Transverse colon (tissue), 4 donors: ENCODE data around the gene GPLD1. TPM values are rescaled to one million over a fixed set of nuclear protein-coding genes. Genes with fewer than 3 reads are reported as not detected.
"Not testable (repeated sequence)": the region's sequence is repeated elsewhere in the genome, so short reads cannot be mapped to it uniquely, and the experiment has no call there.

ENCODE experiments used
- DNase-seq: peaks from one replicate; pipeline ENCODE4 v3.0.0-alpha.2; 2019
- H3K27ac ChIP-seq, 4 donors: fragments of 200-600 bp; sonication (generic); 2 replicates each; pipeline ENCODE4 v1.5.1; 2016 to 2018; ENCODE audit warnings: inconsistent platforms in 4 of 4
- H3K27me3 ChIP-seq: fragments of 200-600 bp; sonication (generic); 2 replicates; pipeline ENCODE4 v1.5.1; 2017; ENCODE audit warnings: inconsistent platforms
- H3K36me3 ChIP-seq, 4 donors: fragments of 200-600 bp; sonication (generic); 2 replicates each; pipeline ENCODE4 v1.5.1; 2017 to 2019; ENCODE audit warnings: inconsistent platforms in 4 of 4
- H3K4me1 ChIP-seq, 4 donors: fragments of 200-600 bp; sonication (generic); 2 replicates each; pipeline ENCODE4 v1.5.1; 2017 to 2020; ENCODE audit warnings: inconsistent platforms in 4 of 4
- H3K4me3 ChIP-seq, 4 donors: fragments of 200-600 bp; sonication (generic); 1 replicate in 1 of 4; 2 replicates in 3 of 4; pipeline versions ENCODE4 v1.5.1 to v1.6.1; 2017 to 2019; ENCODE audit warnings: inconsistent platforms in 4 of 4
- H3K9me3 ChIP-seq, 2 donors: fragments of 200-600 bp; sonication (generic); 2 replicates each; pipeline ENCODE4 v1.5.1; 2017 to 2019; ENCODE audit warnings: inconsistent platforms in 2 of 2
- CTCF ChIP-seq, 5 experiments: fragments of 200-600 bp in 3 of 5; fragments of 450-650 bp in 2 of 5; sonication (generic) in 3 of 5; IDR thresholded peaks; 1 replicate in 2 of 5; 2 replicates in 3 of 5; pipeline ENCODE4 v1.5.1; 2016 to 2017; ENCODE audit warnings: antibody characterized with exemption in 5 of 5, inconsistent platforms in 3 of 5, mild to moderate bottlenecking in 2 of 5, moderate library complexity in 1 of 5
- EP300 ChIP-seq: sonication (generic); formaldehyde crosslinking; IDR thresholded peaks from one replicate; pipeline ENCODE4 v1.6.1; 2017; ENCODE audit warnings: antibody characterized with exemption, low read depth
- POLR2A ChIP-seq: fragments of 450-650 bp; IDR thresholded peaks from one replicate; pipeline ENCODE4 v1.6.1; 2016; ENCODE audit warnings: antibody characterized with exemption, mild to moderate bottlenecking, moderate library complexity
- POLR2AphosphoS5 ChIP-seq, 3 donors: sonication (generic); formaldehyde crosslinking; IDR thresholded peaks; one replicate each; pipeline ENCODE4 v1.6.1; 2016; ENCODE audit warnings: antibody characterized with exemption in 3 of 3
- WGBS, 2 donors: methylation state at CpG; one replicate each; pipeline ENCODE4 v1.1.5; 2018; ENCODE audit warnings: low coverage in 1 of 2; 5-methylcytosine and 5-hydroxymethylcytosine counted together
- in situ Hi-C, 4 donors: fragments of 200-750 bp; cut with MboI; loops; one replicate each; pipeline versions ENCODE4 v1.15.0 to v1.15.1; 2017; ENCODE audit warnings: low sequenced_read_pairs in 3 of 4, low pct_ligation_motif_present in 1 of 4, low pct_unique_long_range_greater_than_20kb in 1 of 4
- intact Hi-C: fragments of 100-400 bp; cut with DNase I; formaldehyde crosslinking; loops from one replicate; pipeline ENCODE4 v1.15.1; 2023; ENCODE audit warnings: low total_unique reads
- total RNA-seq, 4 donors: library from RNA; depleted of rRNA; stranded (reverse); fragments of >200 nt; gene quantifications; one replicate each; pipeline ENCODE4 v1.1.0, GENCODE V29; 2016

GPLD1 gene
- total RNA-seq, 4 donors from 2014 or later = 0.96 to 5.2 (median 1.4) TPM

- intact Hi-C loops (no loop called here), in situ Hi-C loops (loop anchor here in 1 of 4 donors (25.0 kb wide), 1 partner anchor 260 kb away; no protein-coding TSS in a partner anchor)
- H3K27ac ChIP-seq = no peak overlapping the region
- peaks cover 0 to 34% (median 13%) of the 10 kb centered on the region in 4 donors for H3K36me3 ChIP-seq
- no peaks in the 10 kb centered on the region for H3K27me3 ChIP-seq
- no peaks in the 10 kb centered on the region for H3K9me3 ChIP-seq
- no peaks in the 10 kb centered on the region for H3K4me1 ChIP-seq
- no peak overlapping the region for H3K4me3 ChIP-seq
- TF ChIP-seq POLR2A (no peak), EP300 (no peak)
- no peak for DNase-seq
- WGBS, 2 donors = 70 to 85% methylated on average over 5 to 10 of the region's 10 CpGs
Measured at GRCh38 chr6:24426729-24427446, 62.5 kb downstream of the GPLD1 start.

- in situ Hi-C loops (loop anchor here in 1 of 4 donors (25.0 kb wide), 1 partner anchor 262 kb away; no protein-coding TSS in a partner anchor), intact Hi-C loops (no loop called here)
- Histone ChIP-seq H3K9me3 (no peaks in the 10 kb centered on the region), H3K36me3 (peaks cover 0 to 52% (median 19%) of the 10 kb centered on the region in 4 donors), H3K4me1 (no peaks in the 10 kb centered on the region), H3K27ac (no peak overlapping the region), H3K4me3 (no peak overlapping the region), H3K27me3 (no peaks in the 10 kb centered on the region)
- WGBS, 2 donors = 74 to 100% methylated on average over 1 to 2 of the region's 2 CpGs
- TF ChIP-seq CTCF (IDR thresholded peaks at IDR 0.05) (no peak), POLR2A (no peak), POLR2AphosphoS5 (IDR thresholded peaks at IDR 0.05) (no peak), EP300 (no peak)
- no peak for DNase-seq
Measured at GRCh38 chr6:24425091-24425490, 64.3 kb downstream of the GPLD1 start.

GRCh38 chr6:24419526-24419925 is 69.9 kb downstream of the GPLD1 start:
- Histone ChIP-seq H3K36me3 (peaks cover 0 to 93% (median 43%) of the 10 kb centered on the region in 4 donors), H3K4me1 (no peaks in the 10 kb centered on the region), H3K27me3 (no peaks in the 10 kb centered on the region), H3K27ac (no peak overlapping the region), H3K4me3 (no peak overlapping the region), H3K9me3 (no peaks in the 10 kb centered on the region)
- intact Hi-C loops (no loop called here), in situ Hi-C loops (no loop called here)
- TF ChIP-seq CTCF (IDR thresholded peaks at IDR 0.05) = no peak
- no peak for TF ChIP-seq POLR2A
- TF ChIP-seq EP300 = no peak
- TF ChIP-seq POLR2AphosphoS5 (IDR thresholded peaks at IDR 0.05) = no peak
- no peak for DNase-seq

- 60 to 75% methylated on average over 1 to 4 of the region's 4 CpGs for WGBS, 2 donors
- no peak for TF ChIP-seq POLR2AphosphoS5 (IDR thresholded peaks at IDR 0.05)
- no peak for TF ChIP-seq EP300
- no peak for TF ChIP-seq POLR2A
- no peak for TF ChIP-seq CTCF (IDR thresholded peaks at IDR 0.05)
- H3K4me1 ChIP-seq = no peaks in the 10 kb centered on the region
- no peak overlapping the region for H3K27ac ChIP-seq
- intact Hi-C loops = no loop called here
- in situ Hi-C loops = no loop called here
- H3K9me3 ChIP-seq = no peaks in the 10 kb centered on the region
- H3K4me3 ChIP-seq = no peak overlapping the region
- peaks cover 0 to 83% (median 39%) of the 10 kb centered on the region in 4 donors for H3K36me3 ChIP-seq
- no peaks in the 10 kb centered on the region for H3K27me3 ChIP-seq
- no peak for DNase-seq
Measured at GRCh38 chr6:24415753-24416152, 73.6 kb downstream of the GPLD1 start.

- H3K27ac ChIP-seq, H3K9me3 ChIP-seq, H3K4me1 ChIP-seq, H3K27me3 ChIP-seq, H3K4me3 ChIP-seq, DNase-seq, intact Hi-C loops, in situ Hi-C loops: not testable (repeated sequence)
- 95% methylated on average over 13 of the region's 15 CpGs; no CpG with 5 or more reads in 1 of the 2 donors for WGBS, 2 donors
- peaks cover 0 to 76% (median 33%) of the 10 kb centered on the region in 4 donors for H3K36me3 ChIP-seq
Measured at GRCh38 chr6:24414531-24414930, 74.8 kb downstream of the GPLD1 start.
